ENCODE data around the gene IER5L.

DNA sequence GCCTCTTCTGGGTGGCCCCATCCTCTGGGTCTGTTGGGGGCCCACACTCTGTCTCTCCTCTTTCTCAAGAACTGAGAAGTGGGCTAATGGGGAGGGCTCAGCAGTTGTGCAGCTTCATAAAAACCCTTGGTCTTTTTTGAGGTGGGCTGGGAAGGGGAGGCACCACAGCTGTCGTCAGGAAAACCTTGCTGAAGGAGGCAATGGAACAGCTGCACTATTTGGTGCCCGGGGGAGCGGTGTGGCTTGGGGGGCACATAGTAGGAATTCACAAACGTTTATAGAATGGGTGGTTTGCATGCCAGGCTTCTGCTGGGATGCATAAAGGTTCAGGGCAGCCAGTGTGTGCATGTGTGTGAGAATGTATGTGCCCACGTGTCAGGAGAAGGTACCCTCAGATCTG is 3.2 kb upstream of the IER5L start:
- TF ChIP-seq, protein P1, sequence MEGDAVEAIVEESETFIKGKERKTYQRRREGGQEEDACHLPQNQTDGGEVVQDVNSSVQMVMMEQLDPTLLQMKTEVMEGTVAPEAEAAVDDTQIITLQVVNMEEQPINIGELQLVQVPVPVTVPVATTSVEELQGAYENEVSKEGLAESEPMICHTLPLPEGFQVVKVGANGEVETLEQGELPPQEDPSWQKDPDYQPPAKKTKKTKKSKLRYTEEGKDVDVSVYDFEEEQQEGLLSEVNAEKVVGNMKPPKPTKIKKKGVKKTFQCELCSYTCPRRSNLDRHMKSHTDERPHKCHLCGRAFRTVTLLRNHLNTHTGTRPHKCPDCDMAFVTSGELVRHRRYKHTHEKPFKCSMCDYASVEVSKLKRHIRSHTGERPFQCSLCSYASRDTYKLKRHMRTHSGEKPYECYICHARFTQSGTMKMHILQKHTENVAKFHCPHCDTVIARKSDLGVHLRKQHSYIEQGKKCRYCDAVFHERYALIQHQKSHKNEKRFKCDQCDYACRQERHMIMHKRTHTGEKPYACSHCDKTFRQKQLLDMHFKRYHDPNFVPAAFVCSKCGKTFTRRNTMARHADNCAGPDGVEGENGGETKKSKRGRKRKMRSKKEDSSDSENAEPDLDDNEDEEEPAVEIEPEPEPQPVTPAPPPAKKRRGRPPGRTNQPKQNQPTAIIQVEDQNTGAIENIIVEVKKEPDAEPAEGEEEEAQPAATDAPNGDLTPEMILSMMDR (IDR thresholded peaks at IDR 0.05; ENCODE audit: extremely low read depth in 1 of 2, insufficient read depth in 1 of 2, low read depth in 1 of 2, low read length in 2 of 2) = no peak
- TF ChIP-seq, protein P2, sequence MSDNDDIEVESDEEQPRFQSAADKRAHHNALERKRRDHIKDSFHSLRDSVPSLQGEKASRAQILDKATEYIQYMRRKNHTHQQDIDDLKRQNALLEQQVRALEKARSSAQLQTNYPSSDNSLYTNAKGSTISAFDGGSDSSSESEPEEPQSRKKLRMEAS (IDR thresholded peaks at IDR 0.05; ENCODE audit: insufficient read depth, insufficient read length) = no peak
- no peak for TF ChIP-seq EZH2 (IDR thresholded peaks at IDR 0.05; ENCODE audit: borderline replicate concordance, low read depth, low read length, severe bottlenecking)

Data from endothelial cell of umbilical vein (primary cell).